GM21529 (cell line): ENCODE data around the gene SYNGR2.
"Not testable (repeated sequence)": the region's sequence is repeated elsewhere in the genome, so short reads cannot be mapped to it uniquely, and the experiment has no call there.

ENCODE experiments used
- ATAC-seq: cut with Tn5 transposase; IDR thresholded peaks from one replicate; pipeline ENCODE4 v1.9.1; 2021; ENCODE audit not compliant: unreplicated experiment

The SYNGR2 gene

DNA sequence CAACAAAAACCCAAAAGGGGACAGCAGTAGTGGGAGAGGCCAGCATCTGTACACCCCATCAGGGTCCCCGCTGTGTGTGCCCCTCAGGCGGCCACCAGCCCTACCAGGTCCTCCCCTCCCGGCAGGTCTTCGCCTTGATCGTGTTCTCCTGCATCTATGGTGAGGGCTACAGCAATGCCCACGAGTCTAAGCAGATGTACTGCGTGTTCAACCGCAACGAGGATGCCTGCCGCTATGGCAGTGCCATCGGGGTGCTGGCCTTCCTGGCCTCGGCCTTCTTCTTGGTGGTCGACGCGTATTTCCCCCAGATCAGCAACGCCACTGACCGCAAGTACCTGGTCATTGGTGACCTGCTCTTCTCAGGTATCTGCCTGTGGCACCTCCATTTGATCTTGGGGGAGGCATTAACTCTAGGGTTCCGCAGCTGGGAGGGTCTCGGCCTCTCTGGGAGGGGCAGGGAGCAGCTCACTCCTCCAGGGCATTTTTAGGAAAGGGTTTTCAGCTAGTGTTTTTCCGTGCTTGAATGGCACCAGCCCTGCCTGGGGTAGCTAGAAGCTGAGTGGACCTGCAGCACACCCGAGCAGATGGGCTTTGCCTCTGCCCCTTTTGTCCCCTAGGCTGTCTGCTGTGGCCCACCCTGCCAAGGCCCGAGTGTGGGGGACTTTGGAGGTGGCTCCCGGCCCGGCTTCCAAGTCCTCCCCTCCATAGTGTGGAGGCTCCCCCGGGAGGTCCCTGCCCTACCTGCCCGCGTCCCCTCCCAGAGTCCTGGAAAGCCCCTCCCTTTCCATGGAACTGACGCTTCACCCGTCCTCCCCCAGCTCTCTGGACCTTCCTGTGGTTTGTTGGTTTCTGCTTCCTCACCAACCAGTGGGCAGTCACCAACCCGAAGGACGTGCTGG lies 2.6 kb downstream of the SYNGR2 start:
- ATAC-seq = no peak

DNA sequence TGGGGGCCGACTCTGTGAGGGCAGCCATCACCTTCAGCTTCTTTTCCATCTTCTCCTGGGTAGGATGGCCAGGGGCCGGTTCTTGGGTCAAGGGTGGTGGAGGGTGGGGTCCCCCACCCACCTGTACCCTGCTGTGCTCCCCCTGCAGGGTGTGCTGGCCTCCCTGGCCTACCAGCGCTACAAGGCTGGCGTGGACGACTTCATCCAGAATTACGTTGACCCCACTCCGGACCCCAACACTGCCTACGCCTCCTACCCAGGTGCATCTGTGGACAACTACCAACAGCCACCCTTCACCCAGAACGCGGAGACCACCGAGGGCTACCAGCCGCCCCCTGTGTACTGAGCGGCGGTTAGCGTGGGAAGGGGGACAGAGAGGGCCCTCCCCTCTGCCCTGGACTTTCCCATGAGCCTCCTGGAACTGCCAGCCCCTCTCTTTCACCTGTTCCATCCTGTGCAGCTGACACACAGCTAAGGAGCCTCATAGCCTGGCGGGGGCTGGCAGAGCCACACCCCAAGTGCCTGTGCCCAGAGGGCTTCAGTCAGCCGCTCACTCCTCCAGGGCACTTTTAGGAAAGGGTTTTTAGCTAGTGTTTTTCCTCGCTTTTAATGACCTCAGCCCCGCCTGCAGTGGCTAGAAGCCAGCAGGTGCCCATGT lies 3.3 kb downstream of the SYNGR2 start:
- ATAC-seq = not testable (repeated sequence)

DNA sequence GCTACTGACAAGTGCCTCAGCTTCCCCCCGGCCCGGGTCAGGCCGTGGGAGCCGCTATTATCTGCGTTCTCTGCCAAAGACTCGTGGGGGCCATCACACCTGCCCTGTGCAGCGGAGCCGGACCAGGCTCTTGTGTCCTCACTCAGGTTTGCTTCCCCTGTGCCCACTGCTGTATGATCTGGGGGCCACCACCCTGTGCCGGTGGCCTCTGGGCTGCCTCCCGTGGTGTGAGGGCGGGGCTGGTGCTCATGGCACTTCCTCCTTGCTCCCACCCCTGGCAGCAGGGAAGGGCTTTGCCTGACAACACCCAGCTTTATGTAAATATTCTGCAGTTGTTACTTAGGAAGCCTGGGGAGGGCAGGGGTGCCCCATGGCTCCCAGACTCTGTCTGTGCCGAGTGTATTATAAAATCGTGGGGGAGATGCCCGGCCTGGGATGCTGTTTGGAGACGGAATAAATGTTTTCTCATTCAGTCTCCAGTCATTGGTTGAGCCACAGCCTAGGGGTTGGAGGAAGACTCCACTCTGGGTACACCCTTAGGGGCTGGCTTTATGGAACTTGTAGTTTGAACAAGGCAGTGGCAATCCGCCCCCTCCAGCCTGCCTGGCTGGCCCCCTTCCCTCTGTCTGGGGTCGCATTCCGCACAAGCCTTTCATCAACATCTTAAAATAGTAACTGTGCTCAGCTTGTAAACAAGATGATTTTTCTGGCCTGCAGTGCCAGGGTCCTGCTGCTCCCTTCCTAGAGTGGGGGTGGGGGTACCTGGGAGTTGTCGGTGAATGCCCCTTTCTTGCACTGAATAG lies 4.1 kb downstream of the SYNGR2 start:
- no peak for ATAC-seq

DNA sequence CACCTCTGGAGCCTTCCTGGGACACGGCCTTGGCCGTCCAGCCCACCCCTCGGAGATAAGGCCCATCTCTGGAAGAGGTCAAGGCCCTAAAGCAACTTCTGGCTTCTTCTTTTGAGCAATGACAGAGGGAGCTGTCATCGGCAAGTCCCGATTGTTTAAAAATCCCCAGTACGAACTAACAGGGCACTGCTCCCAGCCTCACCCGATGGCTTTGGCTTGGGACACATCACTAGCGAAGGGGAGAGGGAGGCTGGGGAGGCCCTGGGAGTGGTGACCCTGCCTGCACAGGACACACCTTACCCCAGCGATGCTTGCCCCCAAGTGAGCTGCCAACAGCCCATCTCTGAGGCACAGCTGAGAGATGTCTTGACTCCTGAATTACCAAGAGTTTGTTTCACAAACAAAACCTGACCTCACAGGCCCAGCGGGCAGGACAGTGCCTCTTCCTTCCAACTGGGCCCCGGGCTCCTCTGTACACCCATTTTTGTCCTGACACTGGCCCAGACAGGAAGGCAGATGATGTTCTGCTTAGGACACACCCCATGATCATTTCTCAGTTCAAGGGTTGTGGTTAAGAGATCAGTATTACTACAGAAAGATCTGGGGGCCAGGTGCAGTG lies 4.8 kb downstream of the SYNGR2 start:
- ATAC-seq = peak; percentile 48

DNA sequence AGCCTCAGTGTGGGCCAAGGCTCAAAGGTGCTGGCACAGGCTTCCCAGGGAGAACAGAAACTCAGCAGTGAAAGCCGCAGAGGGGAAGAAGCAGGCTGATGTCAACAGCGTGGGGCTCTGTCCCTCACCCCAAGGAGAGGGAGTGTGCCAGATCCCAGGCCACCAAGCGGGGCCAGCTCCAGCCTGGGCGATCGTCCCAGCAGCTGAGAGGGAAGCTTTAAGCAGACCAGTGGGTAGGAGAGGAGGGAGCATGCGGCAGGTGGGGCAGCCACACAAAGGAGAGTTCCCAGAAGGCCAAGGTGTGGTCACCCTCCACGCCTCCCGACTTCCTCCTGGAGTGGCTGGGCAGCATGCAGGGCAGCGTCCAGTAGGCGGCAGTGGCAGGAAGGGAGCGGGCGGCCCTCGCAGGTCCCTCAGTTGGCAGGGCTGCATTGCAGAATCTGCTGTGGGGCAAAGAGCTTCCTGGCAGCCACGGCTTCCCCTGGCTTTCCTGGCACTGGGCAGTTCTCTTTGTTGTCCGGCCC lies 6.0 kb downstream of the SYNGR2 start:
- ATAC-seq = no peak

DNA sequence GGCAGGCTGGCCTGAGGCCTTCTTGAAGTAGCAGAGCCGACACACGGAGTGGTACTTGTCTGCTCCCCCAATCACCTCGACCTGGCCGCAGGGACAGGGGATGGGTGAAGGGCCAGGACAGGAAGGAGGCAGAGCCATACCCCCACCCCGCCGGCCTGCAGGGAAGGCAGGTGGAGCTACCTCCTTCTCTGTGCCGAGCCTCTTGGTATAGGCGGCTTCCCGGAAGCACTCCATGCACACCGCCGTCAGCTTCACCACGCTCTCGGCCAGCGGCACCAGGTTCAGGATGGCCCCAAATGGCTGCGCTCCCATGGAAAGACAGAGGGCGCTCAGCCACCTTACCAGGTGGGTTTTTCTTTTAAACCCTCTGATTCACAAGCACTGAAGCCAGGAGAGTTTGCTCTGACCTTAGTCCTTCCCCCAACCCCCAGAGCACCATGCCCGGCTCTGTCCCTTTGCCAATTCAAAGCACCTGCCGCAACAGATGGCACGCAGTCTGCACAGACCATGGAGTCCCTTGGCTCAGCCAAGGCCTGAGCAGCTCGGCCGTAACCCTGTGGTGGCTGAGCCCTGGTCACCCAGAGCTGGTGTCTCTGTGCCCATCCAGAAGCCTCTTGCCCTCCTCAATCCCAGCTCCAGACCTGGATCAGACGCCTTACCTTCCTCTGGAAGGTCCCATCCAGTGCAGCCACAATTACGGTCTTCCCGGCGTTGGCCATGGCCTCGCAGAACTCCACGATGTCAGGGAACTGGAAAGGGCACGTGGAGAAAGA lies 6.7 kb downstream of the SYNGR2 start:
- no peak for ATAC-seq

DNA sequence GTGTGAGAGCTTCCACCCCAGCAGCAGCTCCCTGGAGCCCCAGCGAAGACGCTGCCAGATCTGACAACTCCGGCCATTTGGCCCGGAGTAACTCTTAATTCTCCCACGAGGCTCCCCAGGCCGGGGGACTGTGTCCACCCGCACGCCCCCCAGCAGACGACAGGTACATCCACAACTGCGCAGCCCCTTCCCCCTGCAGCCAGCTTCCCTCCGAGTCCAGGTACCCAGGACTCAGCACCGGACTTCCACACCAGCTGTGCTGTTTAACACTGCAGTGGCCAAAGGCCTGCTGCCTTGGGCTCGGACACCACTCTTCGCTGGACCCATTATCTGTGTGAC lies 7.2 kb downstream of the SYNGR2 start:
- no peak for ATAC-seq

DNA sequence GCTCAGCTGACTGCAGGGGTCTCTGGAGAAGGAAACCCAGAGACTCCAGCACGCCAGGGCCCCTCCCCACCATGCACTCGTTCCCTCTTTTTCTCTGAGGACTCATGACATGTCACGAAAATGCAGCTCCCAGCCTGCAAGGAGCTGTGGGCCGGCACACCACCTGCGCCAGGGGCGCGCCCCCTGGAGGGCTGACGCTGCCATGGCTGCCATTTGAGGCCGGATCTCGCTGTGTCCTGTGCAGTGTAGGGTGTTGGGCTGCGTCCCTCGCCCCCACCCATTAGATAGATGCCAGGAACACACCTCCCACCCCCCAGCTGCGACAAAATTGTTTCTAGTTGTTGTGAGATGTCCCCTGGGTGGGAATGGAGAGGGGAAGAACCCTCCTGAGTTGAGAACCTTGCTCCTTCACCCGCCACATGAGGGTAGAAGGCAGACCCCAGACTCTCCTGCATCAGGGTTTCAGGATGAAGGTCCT lies 8.2 kb downstream of the SYNGR2 start:
- no peak for ATAC-seq

DNA sequence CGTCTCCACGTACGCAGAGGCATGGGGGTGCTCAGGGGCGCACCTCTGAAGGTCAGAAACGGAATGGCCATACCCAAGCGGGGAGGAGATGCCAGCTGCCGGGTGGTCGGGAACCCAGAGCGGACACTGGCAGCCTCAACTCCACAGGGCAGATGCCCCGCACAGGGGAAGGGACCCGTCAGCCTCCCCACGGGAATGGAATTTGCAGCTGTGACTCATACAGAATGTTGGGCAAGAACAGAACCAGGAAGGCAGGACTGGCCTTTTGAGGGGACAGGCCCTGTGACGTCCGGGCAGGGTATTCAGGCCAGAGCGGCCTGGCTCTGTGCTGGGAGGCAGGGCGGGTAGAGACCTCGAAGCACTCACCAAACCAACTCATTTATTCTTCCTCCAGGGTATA lies 11.0 kb downstream of the SYNGR2 start:
- ATAC-seq = no peak

DNA sequence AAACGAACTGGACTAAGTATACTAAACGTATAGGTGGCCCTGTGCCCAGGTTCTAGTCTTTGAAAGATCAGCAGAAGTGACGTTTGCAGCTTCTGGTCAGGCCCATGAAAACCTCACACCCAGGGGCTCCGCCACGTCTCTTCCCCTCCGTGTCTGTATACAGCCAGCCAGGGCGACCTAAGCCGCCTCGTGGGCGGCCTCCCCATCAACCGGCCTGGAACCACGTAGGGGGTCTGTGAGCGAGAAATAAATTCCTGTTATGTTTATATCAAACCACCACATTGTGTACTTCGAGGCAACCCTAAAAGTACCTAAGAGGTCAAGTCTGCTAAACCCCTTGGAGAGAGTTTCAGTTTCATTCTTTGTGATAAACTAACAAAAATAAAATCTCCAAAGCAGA lies 11.7 kb downstream of the SYNGR2 start:
- no peak for ATAC-seq

DNA sequence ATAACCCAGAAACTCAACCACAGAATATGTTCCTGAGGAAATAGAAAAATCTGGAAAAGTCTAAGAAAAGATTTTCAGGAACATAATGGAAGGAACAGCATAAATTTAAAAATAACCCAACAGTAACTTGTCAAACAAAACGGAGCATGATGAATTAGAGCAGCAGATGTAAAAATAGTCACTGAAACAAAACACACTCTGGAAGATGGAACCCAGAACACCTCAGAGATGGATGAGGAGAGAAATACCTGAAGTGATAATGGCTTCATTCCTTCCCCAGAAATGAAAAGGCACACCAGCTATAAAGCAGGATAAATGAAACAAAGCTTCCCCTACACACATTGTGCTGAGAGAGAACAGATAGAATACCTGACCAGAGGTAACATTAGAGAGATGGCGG lies 12.1 kb downstream of the SYNGR2 start:
- no peak for ATAC-seq

DNA sequence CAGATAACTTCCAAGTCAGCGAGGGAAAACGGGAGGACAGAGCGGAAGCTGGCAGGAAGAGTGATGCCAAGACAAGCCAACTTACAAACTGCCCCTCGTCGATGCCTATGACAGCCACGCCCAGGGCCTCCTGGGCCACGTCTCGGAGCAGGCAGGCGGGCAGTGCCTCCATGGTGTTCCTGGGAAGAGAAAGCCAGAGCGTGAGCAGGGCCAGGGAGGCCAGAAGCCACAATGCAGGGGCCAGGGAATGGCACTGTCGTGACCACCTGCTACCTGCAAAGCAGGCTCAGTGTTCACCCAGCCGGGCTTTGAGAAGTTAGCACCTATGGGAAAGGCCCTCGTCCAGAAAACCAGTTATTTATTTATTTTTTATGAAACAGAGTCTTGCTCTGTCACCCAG lies 14.1 kb downstream of the SYNGR2 start:
- ATAC-seq = no peak

DNA sequence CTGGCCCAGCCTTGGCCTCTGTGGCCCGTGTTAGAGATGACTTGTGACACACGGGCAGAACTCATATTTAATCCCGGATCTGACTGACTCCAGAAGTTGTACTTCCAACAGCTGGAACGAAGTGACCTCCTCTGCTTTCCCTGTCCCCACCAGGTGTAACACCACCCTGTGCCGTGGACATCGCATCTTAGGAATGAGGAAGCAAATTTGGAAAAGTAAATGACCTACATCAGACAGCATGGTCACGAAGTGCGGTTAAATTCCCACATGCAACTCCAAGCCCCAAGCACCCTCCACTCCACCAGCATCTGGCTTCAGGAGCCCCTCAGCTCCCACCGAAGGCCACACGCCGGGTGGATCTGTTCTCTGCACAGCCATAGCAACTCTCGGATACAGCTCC lies 15.5 kb downstream of the SYNGR2 start:
- ATAC-seq = no peak

DNA sequence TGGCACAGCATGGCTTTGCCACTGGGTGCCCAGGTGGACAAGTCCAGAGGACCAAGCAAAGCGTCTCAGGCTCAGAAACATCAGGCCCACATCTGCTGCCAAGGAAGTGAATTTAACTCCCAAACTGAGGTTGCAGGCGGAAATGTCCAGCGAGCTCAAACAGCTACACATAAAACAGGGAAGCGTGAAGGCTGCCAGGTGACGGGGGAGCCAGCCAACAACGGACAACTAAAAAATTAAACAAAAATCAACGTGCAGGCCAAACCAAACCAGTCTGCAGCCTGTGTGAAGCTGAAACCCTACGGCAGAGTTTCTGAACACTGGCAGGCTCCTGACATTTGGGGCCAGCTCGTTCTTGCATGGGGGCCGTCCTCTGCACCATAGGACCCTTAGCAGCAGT lies 16.0 kb downstream of the SYNGR2 start:
- no peak for ATAC-seq

DNA sequence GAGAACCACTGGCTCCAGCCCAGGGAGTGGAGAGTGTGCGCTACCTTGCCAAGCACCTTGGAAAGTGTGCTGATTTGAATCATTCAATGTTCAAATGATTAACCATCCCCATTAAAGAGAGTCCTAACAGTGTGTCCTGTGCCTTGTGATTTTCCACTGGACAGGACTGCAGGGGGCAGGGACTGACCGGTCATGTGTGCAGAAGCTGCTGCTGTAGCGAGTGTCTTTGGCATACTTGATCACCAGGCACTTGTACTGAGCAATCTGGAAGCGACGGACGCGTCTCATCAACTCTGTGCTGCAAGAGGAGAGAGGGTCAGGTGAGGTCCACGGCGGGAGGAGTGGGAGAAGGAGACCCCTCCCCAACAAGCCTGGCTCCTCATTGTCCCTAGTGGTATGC lies 16.5 kb downstream of the SYNGR2 start:
- ATAC-seq = no peak

DNA sequence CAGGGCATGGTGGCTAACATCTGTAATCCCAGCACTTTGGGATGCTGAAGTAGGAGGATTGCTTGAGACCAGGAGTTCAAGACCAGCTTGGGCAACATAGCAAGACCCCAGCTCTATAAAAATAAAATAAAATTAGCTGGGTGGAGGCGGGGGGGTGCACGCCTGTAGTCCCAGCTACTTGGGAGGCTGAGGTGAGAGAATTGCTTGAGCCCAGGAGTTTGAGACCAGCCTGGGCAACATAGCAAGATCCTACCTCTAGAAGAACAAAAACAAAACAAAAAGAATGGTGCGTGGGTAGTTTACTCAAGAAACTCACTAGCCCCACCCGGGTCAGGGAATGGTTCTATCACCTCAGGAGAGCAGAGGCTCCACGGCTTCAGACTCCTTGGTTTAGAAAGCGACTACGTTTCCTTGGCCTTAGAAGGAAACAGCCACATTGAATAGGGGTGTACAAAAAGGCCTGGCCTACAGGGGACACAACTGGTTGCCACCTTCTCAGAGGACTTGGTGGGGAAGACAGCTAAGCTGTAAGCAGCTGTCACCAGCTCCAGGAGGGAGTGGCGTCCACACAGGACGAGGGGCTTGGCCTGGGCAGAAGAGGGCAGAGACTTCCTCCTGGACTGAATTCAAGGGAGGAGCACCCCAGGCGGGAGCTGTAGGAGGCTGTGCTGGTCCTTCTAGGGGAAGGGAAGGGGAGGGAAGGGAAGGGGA lies 17.8 kb downstream of the SYNGR2 start:
- no peak for ATAC-seq

DNA sequence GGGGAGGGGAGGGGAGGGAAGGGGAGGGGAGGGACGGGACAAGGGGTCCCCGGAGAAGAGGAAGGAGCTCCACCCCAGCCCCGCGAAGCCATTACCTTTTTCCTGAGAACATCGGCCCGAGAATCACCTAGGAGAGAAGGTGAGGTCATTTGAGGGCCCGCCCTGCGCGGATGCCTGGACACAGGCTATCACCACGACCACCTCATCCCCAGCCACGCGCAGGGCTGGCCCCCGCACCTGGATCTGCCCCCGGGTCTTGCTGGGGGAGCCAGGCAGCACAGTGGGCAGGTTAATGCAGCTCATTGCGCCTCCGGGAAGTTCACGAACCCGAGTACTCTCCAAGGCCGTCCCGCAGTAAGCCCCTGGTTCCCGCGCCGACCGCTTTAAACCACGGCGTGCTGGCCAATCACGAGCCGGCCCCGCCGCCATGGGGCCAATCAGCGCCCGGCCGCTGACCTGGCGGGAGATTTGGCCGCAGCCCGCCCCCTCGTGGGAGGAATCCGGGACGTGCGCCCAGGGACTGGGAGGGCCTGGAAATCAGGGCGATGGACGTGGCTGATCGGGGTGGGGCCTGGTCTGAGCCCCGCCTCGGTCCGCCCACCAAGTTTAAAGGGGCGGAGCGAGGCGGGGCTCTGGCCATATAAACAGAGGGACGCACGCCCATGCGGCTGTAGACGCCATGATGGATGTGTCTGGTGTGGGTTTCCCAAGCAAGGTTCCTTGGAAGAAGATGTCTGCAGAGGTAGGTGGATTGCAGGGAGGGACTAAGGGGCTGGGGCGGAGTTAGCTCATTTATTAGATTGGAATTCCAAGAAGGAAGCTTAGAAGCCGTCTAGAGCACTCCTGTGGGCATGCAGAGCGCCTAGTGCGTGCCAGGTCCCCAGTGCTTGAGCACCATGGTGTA lies 18.6 kb downstream of the SYNGR2 start, which contains the start of the genes AFMID and TK1:
Gene AFMID (plus strand): TSS at position 671 of the 904 bp plus-strand sequence. CDS start 9 bp downstream, at position 680.
Gene TK1 (minus strand): TSS at position 361 of the 904 bp plus-strand sequence. CDS start 58 bp downstream, at position 303.
- peak; percentile 86 for ATAC-seq

DNA sequence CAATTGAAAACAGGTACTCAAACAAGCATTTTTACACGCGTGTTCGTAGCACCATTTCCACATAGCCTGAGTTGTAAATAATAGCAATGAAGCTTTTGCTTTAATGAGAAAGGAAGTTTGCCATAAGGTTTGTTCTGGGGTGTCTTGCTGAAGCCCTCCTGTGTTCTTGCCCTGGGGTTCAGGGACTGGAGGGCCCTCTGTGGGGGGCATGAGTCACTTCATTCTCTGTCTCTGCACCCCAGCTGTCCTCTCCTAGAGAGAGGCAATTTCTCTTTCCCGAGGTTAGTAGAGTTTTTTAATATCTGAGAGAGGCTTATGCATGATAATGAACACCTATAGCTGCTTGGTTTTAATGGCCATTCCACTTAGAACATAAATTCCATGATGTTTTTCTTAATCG lies 28.3 kb downstream of the SYNGR2 start:
- ATAC-seq = no peak
